NCI-H2107 treated with DMSO at 0.1 percent for 48 hours (cell line): ENCODE measurements around the gene GPRIN3.

Experiments used
- DNase-seq: peaks from one replicate; lab custom pipeline; 2025; ENCODE audit not compliant: unreplicated experiment; lab: John Stamatoyannopoulos, UW

GPRIN3 gene

DNA sequence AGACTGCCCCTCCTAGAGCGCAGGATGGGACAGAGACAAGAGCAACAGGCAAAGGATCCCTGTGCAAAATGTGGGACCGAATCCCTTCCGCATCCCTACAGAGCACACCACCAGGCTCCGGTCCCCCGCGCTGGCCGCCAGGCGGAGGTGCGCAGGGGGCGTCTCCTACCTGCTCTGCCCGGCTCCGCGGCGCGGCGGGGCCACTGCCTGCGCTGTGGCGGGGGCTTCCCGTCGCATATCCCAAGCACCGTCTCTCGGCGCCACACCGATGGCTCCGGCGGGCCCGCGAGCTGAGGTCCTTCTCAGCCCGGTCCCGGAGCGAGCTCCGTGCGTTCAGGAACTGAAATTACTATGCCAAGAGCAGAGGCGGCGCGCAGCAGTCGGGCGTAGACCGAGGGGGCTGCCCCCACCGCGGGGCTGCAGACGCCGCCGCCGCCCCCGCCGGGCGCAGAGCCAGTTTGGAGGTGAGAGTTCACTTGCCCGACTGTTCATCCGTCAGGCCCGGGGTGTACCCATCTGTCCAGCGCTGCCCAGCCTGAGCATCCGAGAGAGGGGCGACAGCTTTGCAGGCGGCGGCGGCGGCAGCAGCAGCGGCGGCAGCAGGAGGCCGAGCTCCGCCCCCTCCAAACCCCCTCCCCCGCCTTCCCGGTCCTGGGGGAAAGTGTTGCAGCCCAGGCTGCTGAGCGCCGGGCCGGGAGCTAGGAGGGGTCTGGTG lies at the start of gene GPRIN3:
GPRIN3 (minus strand) TSS at position 355 of the 715 bp plus-strand sequence. CDS start 57,690 bp downstream, outside the sequence.
- no peak for DNase-seq

DNA sequence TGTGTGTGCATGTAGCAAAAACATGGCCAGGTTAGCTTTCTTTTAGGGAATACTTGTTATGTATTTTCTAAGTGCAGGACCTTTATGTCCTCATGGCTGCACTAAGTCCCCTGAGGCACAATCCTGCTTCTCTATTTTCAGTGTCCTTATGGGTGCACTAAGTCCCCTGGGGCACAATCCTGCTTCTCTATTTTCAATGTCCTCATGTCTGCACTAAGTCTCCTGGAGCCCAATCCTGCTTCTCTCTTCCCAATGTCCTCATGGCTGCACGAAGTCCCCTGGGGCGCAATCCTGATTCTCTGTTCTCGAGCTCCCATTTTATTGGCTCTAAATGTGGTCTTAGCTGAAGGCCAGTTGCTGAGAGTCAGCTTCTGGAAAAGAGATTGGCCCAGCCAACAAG lies 49.7 kb upstream of the GPRIN3 start:
- DNase-seq: peak; percentile 26

- peak; percentile 22 for DNase-seq
Observed at GRCh38 chr4:89356086-89356485, 48.5 kb upstream of the GPRIN3 start.

DNA sequence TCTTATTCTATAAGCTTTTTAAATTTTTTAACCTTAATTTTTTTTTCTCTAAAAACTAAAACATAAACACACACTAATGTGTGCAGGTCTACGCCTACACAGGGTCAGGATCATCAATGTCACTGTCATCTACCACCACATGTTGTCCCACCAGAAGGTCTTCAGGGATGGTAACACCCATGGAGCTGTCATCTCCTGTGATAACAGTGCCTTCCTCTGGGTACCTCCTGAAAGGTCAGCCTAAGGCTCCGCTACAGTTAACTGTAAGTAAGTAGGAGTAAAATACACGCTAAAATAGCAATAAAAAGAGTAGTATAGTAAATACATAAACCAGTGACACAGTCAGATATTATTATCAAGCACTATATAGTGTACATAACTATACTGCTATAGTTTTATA lies 45.9 kb upstream of the GPRIN3 start:
- DNase-seq: no peak

GRCh38 chr4:89352541-89352940 lies 44.9 kb upstream of the GPRIN3 start:
- no peak for DNase-seq

- no peak for DNase-seq
Observed at GRCh38 chr4:89351201-89351600, 43.6 kb upstream of the GPRIN3 start.

DNA sequence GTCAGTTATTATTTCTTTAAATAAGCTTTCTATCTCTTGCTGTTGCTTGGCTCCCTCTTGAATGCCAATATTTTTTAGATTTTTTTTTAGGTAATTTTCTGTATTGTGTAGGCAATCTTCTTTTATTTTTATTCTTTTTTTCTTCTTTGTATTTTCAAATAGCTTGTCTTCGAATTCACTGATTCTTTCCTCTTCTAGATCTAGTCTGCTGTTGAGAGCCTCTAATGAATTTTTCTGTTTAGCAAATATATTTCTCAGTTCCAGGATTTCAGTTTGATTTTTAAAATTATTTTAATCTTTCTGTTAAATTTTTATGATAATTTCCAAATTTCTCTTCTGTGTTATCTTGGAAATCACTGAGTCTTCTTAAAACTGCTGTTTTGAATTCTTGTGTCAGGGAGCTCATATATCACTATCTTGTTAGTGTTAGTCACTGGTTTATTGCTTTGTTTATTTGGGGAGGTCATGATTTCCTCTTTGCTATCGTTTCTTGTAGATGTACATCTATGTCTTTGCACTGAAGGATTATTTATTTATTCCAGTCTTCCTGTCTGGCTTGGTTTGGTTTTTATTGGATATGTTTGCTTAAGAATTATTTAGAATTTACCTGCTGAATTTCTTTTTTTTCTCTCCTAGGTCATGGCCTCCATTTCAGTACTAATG lies 39.9 kb upstream of the GPRIN3 start:
- DNase-seq: no peak

DNA sequence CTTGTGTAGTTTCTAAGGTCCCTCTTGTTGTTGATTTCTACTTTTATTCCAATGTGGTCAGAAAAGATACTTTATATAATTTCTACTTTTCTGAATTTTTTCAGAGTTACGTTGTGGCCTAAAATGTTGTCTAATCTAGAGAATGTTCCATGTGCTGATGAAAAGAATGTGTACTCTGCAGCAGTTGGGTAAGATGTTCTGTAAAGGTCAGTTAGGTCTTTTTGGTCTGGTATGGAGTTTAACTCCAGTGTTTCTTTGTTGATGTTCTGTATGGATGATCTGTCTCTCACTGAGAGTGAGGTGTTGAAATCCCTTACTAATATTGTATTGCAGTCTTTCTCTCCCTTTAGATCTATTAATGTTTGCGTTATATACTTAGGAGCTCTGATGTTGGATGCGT lies 37.0 kb upstream of the GPRIN3 start:
- no peak for DNase-seq

GRCh38 chr4:89338206-89338605 lies 30.6 kb upstream of the GPRIN3 start:
- no peak for DNase-seq

GRCh38 chr4:89337681-89338080 lies 30.1 kb upstream of the GPRIN3 start:
- DNase-seq: no peak

- no peak for DNase-seq
Observed at GRCh38 chr4:89336818-89337420, 29.3 kb upstream of the GPRIN3 start.

- DNase-seq: no peak
Observed at GRCh38 chr4:89334830-89335229, 27.2 kb upstream of the GPRIN3 start.

DNA sequence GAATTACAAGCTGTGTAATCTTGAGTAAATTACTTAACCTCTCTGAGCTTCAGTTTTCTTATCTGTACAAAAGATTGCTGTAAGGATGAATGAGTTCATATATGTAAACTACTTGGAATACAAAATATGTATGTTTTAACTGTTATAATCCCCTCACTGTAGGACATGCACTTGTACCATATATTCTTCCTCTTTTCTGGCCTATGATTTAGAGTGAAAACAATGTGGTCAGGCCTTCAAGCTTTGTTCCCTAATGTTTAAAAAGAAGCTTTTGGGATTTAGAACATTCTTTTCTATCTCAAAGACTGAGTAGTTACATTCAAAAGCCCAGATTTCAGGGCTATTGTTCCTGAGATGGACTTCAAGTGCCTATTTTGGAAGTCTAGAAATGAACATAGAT lies 26.7 kb upstream of the GPRIN3 start:
- DNase-seq: no peak

GRCh38 chr4:89331686-89332544 lies 24.3 kb upstream of the GPRIN3 start:
- no peak for DNase-seq

- no peak for DNase-seq
Observed at GRCh38 chr4:89331197-89331596, 23.6 kb upstream of the GPRIN3 start.

DNA sequence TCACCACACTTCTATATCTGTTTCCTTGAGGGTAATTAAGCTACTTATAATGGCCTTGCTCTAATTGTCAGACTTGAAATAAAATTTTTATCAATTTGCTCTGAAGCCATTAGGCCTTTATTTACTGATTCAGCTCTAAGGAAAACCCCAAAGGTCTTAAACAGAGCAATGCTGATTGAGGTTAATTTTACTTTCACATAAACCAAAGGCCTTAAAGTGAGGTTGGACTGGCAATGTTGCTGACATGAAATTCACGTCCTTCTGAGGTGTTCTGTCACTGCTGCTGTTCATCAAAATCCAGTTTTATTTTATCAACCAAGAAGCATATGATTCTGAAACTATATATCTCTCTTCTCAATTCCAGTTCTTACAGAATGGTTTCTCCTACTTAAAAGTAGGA lies 21.7 kb upstream of the GPRIN3 start:
- DNase-seq: no peak

- DNase-seq: no peak
Observed at GRCh38 chr4:89324671-89325070, 17.1 kb upstream of the GPRIN3 start.

- DNase-seq: no peak
Observed at GRCh38 chr4:89322671-89323070, 15.1 kb upstream of the GPRIN3 start.

- DNase-seq: no peak
Observed at GRCh38 chr4:89319756-89320155, 12.2 kb upstream of the GPRIN3 start.

DNA sequence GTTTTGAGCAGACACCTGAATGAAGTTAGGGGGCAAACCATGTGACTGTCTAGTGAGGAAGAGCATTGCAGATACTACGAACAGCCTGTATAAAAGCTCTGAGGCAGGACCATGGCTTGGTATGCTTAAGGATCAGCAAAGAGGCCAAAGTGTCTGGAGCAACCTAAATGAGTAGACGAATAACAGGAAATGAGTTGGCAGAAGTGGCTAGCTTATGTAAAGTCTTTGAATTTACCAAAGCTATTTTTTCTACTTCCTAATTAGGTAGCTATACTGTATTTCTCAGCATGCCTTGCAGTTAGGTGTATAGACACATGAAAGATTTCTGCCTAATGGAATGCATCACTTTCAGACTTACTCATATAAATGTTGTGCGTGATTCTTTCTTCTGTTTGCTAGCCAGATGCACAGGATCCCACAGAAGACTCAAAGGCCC lies 9.3 kb upstream of the GPRIN3 start:
- DNase-seq: no peak

DNA sequence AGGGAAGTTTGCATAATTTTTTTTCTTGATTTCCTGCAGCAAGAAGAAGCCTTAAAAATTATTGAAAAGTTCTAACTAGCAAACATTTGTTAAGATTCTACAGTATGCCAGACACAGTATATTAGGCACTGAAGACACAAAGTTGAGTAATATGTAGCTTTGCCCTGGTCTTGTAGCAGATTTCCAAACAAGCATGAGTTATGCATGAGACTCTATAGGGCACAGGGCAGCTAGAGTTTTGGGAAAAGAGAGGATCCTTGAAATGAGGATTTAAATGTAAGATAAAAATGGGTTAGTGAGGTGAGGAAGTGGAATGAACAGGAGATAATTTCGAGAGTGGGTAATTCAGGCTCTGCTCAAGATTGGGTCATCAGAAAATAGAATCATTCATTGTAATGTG lies 8.6 kb upstream of the GPRIN3 start:
- no peak for DNase-seq
